ENCODE results near the gene OR2W3.
"Not testable (repeated sequence)": the region's sequence is repeated elsewhere in the genome, so short reads cannot be mapped to it uniquely, and the experiment has no call there.

Gene OR2W3

DNA sequence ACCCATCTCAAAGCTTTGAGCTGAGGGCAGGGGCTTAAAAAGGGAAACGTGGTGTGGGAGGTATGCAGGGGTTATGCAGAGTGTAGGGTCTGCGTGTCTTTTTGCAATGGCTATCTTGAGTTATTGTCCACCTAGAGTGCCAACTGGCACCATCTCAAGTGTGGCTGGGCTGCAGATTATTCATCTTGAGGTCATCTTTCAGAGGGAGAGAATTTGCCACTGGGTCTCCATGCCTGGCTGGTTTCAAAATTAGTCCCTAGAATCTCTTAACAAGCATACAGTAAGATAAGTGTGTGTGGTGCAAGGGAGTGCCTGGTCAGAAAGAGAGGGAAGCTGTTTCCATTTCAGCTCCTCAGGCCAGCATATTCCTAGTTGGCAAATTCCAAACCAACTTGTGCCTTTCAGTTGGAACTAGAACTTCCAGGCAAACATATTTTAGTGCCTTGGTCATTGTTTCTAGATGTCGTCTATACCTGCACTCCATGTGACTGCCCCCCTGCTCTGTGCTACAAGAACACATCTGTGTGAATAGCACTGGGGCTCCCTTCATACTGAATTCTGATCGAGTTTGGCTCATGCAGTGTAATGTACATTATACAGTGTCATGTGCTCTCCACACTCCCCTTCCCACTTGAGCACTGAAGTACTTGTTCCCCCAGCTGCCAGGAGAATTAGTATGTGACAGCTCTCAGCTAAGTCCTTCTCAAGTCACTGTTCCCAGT lies 19.7 kb downstream of the OR2W3 start:
- no peaks in the 10 kb centered on the region for H3K9me3 ChIP-seq (ENCODE audit: control insufficient read depth in 2 of 2, low read length in 2 of 2)
- H3K27ac ChIP-seq (ENCODE audit: low read length), result no peak overlapping the region
- no peaks in the 10 kb centered on the region for H3K36me3 ChIP-seq (ENCODE audit: control insufficient read depth in 2 of 2, insufficient read depth in 2 of 2, low read length in 2 of 2)
- no peaks in the 10 kb centered on the region for H3K4me1 ChIP-seq (ENCODE audit: control insufficient read depth, insufficient read depth, low read length)
- H3K27me3 ChIP-seq (ENCODE audit: control insufficient read depth in 1 of 2, insufficient read depth in 2 of 2, low read length in 2 of 2), result peaks cover 0 to 3% of the 10 kb centered on the region in 2 donors
- no peak overlapping the region for H3K4me3 ChIP-seq (ENCODE audit: low read length in 2 of 2)
- no peak overlapping the region for H3K9ac ChIP-seq (ENCODE audit: low read length in 2 of 2)

DNA sequence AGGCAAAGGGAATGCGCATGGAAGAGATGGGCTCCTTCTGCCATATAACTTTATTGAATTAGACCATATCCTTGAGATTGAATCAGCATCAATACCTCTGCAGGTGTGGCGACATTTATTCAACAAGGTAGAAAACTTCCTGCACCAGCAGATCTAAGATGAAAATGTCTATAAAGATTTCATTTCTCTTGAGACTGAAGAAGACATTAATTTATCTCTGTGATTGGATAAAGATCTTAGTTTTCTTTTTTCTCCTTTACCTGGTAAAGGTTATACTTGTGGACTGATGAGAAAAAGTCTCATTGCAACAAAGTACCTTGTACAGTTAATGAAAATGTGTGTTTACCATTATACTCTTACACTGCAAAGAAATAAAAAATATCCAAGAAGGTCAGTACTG lies 24.6 kb downstream of the OR2W3 start, which contains the start of gene OR2T8:
Gene OR2T8 (plus strand): TSS at position 301 of the 400 bp plus-strand sequence. CDS start 766 bp downstream, outside the sequence.
- Histone ChIP-seq H3K27ac (ENCODE audit: low read length) (no peak within 1 kb of the TSS), H3K27me3 (ENCODE audit: control insufficient read depth in 1 of 2, insufficient read depth in 2 of 2, low read length in 2 of 2) (peaks cover 0 to 3% of the 10 kb centered on the region in 2 donors), H3K9ac (ENCODE audit: low read length in 2 of 2) (no peak within 1 kb of the TSS), H3K36me3 (ENCODE audit: control insufficient read depth in 2 of 2, insufficient read depth in 2 of 2, low read length in 2 of 2) (no peaks in the 10 kb centered on the region), H3K4me3 (ENCODE audit: low read length in 2 of 2) (no peak within 1 kb of the TSS), H3K9me3 (ENCODE audit: control insufficient read depth in 2 of 2, low read length in 2 of 2) (no peaks in the 10 kb centered on the region), H3K4me1 (ENCODE audit: control insufficient read depth, insufficient read depth, low read length) (no peaks in the 10 kb centered on the region)

DNA sequence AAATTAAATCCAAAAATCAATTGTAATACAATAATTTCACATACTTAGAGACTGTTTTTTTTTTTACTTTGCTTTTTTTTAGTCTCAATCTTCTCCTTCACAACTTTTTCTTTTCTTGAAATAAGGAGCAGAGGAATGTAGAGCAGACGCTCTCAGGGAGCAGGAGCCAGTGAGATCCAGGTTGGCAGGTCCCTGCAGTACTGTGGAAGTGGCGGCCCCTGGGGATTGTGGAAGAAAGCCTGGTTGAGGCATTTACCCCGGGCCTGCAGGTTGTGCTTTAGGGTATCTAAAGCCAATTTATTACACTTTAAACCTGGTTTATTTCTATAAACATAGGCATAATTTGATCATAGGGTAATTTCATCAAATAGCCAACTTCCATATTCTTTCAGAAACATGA lies 28.6 kb downstream of the OR2W3 start:
- H3K27me3 ChIP-seq (ENCODE audit: control insufficient read depth in 1 of 2, insufficient read depth in 2 of 2, low read length in 2 of 2), result no peaks in the 10 kb centered on the region
- no peak overlapping the region for H3K4me3 ChIP-seq (ENCODE audit: low read length in 2 of 2)
- H3K9ac ChIP-seq (ENCODE audit: low read length in 2 of 2), result no peak overlapping the region
- H3K27ac ChIP-seq (ENCODE audit: low read length), result no peak overlapping the region
- no peaks in the 10 kb centered on the region for H3K9me3 ChIP-seq (ENCODE audit: control insufficient read depth in 2 of 2, low read length in 2 of 2)
- no peaks in the 10 kb centered on the region for H3K4me1 ChIP-seq (ENCODE audit: control insufficient read depth, insufficient read depth, low read length)
- no peaks in the 10 kb centered on the region for H3K36me3 ChIP-seq (ENCODE audit: control insufficient read depth in 2 of 2, insufficient read depth in 2 of 2, low read length in 2 of 2)

DNA sequence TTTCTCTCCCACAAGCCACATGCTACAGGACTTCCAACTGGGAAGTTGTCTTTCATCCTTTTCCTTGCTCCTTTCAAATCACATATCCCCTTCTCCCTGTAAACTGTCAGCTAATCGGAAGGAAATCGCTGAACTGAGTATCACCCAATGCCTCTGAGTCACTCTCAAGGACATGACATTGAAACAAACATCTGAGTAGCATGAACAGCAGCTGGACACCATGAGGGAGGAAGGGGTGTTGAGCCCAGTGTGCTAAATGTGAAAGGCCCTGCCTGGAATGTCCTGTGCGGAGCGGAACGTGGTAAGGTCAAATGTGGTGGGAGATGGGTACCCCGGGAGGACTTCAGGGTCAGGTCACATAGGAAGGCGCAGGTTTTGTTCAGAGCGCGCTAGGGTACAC lies 29.5 kb downstream of the OR2W3 start, which contains the start of gene OR2AJ1:
Gene OR2AJ1 (plus strand): TSS at position 22 of the 400 bp plus-strand sequence. CDS start 8,880 bp downstream, outside the sequence.
- no peak within 1 kb of the TSS for H3K4me3 ChIP-seq (ENCODE audit: low read length in 2 of 2)
- no peaks in the 10 kb centered on the region for H3K9me3 ChIP-seq (ENCODE audit: control insufficient read depth in 2 of 2, low read length in 2 of 2)
- H3K4me1 ChIP-seq (ENCODE audit: control insufficient read depth, insufficient read depth, low read length), result no peaks in the 10 kb centered on the region
- no peak within 1 kb of the TSS for H3K27ac ChIP-seq (ENCODE audit: low read length)
- H3K36me3 ChIP-seq (ENCODE audit: control insufficient read depth in 2 of 2, insufficient read depth in 2 of 2, low read length in 2 of 2), result no peaks in the 10 kb centered on the region
- H3K9ac ChIP-seq (ENCODE audit: low read length in 2 of 2), result no peak within 1 kb of the TSS
- H3K27me3 ChIP-seq (ENCODE audit: control insufficient read depth in 1 of 2, insufficient read depth in 2 of 2, low read length in 2 of 2), result no peaks in the 10 kb centered on the region

- peaks cover 0 to 6% of the 10 kb centered on the region in 2 donors for H3K9me3 ChIP-seq (ENCODE audit: control insufficient read depth in 2 of 2, low read length in 2 of 2)
- no peak overlapping the region for H3K27ac ChIP-seq (ENCODE audit: low read length)
- no peak overlapping the region for H3K9ac ChIP-seq (ENCODE audit: low read length in 2 of 2)
- no peak overlapping the region for H3K4me3 ChIP-seq (ENCODE audit: low read length in 2 of 2)
- H3K27me3 ChIP-seq (ENCODE audit: control insufficient read depth in 1 of 2, insufficient read depth in 2 of 2, low read length in 2 of 2), result no peaks in the 10 kb centered on the region
- H3K4me1 ChIP-seq (ENCODE audit: control insufficient read depth, insufficient read depth, low read length), result no peaks in the 10 kb centered on the region
- no peaks in the 10 kb centered on the region for H3K36me3 ChIP-seq (ENCODE audit: control insufficient read depth in 2 of 2, insufficient read depth in 2 of 2, low read length in 2 of 2)
Measured at GRCh38 chr1:247933989-247934388, 38.6 kb downstream of the OR2W3 start.

GRCh38 chr1:247935781-247936180 lies 40.4 kb downstream of the OR2W3 start:
- Histone ChIP-seq H3K4me1 (ENCODE audit: control insufficient read depth, insufficient read depth, low read length) (no peaks in the 10 kb centered on the region), H3K4me3 (ENCODE audit: low read length in 2 of 2) (no peak overlapping the region), H3K27me3 (ENCODE audit: control insufficient read depth in 1 of 2, insufficient read depth in 2 of 2, low read length in 2 of 2) (no peaks in the 10 kb centered on the region), H3K36me3 (ENCODE audit: control insufficient read depth in 2 of 2, insufficient read depth in 2 of 2, low read length in 2 of 2) (no peaks in the 10 kb centered on the region), H3K27ac (ENCODE audit: low read length) (no peak overlapping the region), H3K9ac (ENCODE audit: low read length in 2 of 2) (no peak overlapping the region), H3K9me3 (ENCODE audit: control insufficient read depth in 2 of 2, low read length in 2 of 2) (peaks cover 0 to 6% of the 10 kb centered on the region in 2 donors)

- Histone ChIP-seq H3K4me3 (ENCODE audit: low read length in 2 of 2) (no peak overlapping the region), H3K27ac (ENCODE audit: low read length) (no peak overlapping the region), H3K27me3 (ENCODE audit: control insufficient read depth in 1 of 2, insufficient read depth in 2 of 2, low read length in 2 of 2) (no peaks in the 10 kb centered on the region), H3K4me1 (ENCODE audit: control insufficient read depth, insufficient read depth, low read length) (no peaks in the 10 kb centered on the region), H3K36me3 (ENCODE audit: control insufficient read depth in 2 of 2, insufficient read depth in 2 of 2, low read length in 2 of 2) (no peaks in the 10 kb centered on the region), H3K9ac (ENCODE audit: low read length in 2 of 2) (no peak overlapping the region), H3K9me3 (ENCODE audit: control insufficient read depth in 2 of 2, low read length in 2 of 2) (peaks cover 0 to 6% of the 10 kb centered on the region in 2 donors)
Measured at GRCh38 chr1:247936415-247936814, 41.0 kb downstream of the OR2W3 start.

DNA sequence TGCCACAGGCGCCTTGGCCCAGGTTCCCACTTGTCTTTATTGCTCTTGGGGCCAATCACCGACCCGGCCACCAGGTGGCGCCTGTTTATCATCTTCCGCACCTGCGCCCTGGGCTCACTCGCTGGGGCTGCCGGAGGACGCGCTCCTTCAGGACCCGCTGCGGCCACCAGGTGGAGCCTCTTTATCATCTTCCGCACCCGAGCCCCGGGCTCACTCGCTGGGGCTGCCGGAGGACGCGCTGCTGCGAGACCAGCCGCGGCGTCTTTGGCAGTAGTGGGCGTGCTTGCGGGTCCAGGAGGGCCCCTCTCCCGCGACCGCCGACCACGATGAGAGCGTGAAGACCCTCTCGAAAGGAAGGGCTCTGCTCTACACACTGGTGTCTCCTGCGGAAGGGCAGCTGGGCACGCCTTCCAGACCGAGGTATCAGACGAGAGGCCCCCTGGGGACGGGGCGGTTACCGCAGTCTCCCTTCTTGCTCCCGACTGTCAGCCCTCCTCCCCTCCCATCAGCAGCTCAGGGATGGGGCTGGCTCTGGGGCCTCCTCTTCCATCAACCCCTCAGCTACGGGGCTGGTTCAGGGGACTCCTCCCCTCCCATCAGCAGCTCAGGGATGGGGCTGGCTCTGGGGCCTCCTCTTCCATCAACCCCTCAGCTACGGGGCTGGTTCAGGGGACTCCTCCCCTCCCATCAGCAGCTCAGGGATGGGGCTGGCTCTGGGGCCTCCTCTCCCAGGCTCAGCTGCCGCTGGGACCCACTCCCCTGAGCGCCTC lies 41.8 kb downstream of the OR2W3 start:
- not testable (repeated sequence) for H3K9me3 ChIP-seq (ENCODE audit: control insufficient read depth in 2 of 2, low read length in 2 of 2); H3K27me3 ChIP-seq (ENCODE audit: control insufficient read depth in 1 of 2, insufficient read depth in 2 of 2, low read length in 2 of 2); H3K9ac ChIP-seq (ENCODE audit: low read length in 2 of 2); H3K27ac ChIP-seq (ENCODE audit: low read length); H3K4me1 ChIP-seq (ENCODE audit: control insufficient read depth, insufficient read depth, low read length); H3K36me3 ChIP-seq (ENCODE audit: control insufficient read depth in 2 of 2, insufficient read depth in 2 of 2, low read length in 2 of 2); H3K4me3 ChIP-seq (ENCODE audit: low read length in 2 of 2)

- no peaks in the 10 kb centered on the region for H3K27me3 ChIP-seq (ENCODE audit: control insufficient read depth in 1 of 2, insufficient read depth in 2 of 2, low read length in 2 of 2)
- H3K36me3 ChIP-seq (ENCODE audit: control insufficient read depth in 2 of 2, insufficient read depth in 2 of 2, low read length in 2 of 2), result no peaks in the 10 kb centered on the region
Measured at GRCh38 chr1:247942624-247943023, 47.2 kb downstream of the OR2W3 start.

More at GRCh38 chr1:247942624-247943023, 47.2 kb downstream of the OR2W3 start:
- Histone ChIP-seq H3K9me3 (ENCODE audit: control insufficient read depth in 2 of 2, low read length in 2 of 2) (no peaks in the 10 kb centered on the region), H3K27ac (ENCODE audit: low read length) (no peak overlapping the region), H3K9ac (ENCODE audit: low read length in 2 of 2) (no peak overlapping the region), H3K4me3 (ENCODE audit: low read length in 2 of 2) (no peak overlapping the region), H3K4me1 (ENCODE audit: control insufficient read depth, insufficient read depth, low read length) (no peaks in the 10 kb centered on the region)

All from stomach smooth muscle (tissue), 2 donors.